NCI-H128 (cell line): ENCODE results near the gene INSYN1.
"Not testable (repeated sequence)": the region's sequence is repeated elsewhere in the genome, so short reads cannot be mapped to it uniquely, and the experiment has no call there.

Experiments used
- DNase-seq: peaks from one replicate; lab custom pipeline; 2025; ENCODE audit not compliant: unreplicated experiment; lab: John Stamatoyannopoulos, UW

Gene INSYN1

DNA sequence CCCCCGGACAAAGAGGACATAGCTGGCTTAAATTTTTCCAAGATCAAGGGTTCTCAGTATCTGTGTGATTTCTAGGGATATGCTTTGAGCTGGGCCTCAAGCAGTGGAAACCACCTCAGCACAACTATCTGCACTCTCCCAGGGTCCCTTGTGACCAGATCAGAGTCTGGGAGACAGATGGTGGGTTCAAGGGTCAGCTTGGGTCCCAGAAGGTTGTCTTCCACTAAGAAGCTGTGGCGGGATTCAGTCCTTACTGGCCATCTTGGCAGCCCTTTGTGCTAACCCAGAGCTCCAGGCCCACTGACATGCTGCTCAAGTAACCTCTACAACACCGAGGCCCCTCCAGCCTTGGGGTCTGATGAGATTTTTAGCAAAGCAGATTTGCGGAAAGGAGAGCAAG is 2.7 kb downstream of the INSYN1 start:
- DNase-seq = no peak

DNA sequence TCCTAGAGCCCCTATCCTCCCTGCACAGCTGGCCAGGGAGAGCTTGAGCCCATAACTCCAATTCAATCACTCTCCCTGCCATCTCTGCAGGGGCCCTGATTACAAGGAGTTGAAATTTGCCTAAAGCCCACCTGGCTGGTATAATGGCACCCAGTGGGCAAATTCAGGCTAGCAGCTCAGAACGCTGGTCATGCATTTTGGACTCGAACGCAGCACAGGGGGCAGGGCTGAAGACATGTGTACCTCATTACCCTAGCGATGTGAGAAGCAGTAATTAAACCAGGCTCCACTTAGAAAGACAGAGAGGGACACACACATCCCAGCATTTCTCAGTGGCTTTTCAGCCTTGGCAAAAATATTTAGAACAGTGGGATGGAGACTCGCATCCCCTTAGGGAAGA is 3.2 kb downstream of the INSYN1 start:
- DNase-seq = no peak

DNA sequence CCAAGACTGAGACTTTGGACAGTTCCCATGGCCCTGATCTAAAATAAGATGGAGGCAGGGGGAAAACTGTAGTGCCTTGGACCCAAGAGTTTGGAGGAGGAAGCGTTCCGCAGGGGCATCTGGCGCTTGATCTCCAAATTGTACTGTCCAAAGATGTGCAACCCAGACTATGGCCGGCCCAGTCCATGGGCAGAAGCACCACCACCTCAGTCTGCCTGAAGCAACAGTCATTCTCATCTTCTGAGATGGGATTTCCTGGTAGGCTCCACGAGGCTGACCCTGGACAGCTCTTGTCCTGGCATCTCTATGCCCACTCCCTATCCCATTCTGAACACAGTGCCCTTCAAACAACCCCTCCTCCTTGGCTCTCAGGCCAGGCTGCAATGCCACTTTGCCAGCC is 3.6 kb downstream of the INSYN1 start:
- no peak for DNase-seq

DNA sequence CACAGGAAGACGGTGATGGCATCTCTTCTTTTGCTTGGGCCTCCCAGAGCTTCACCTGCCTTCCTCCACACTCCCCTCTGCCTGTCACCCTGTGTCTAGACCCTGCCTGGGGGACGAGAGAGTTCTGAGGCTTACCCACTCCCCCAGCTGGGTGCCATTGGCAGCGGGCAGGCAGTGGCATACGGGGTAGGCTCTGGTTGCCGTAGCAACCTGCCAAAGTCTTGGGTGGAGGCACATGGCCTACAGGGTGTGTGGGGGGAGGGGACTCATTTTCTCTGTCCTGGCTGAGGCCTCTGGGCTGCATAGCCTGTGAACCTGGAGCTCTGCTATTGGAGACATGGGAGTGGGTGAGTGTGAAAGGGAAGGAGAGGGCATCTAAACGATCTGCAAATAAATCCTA is 4.4 kb downstream of the INSYN1 start:
- DNase-seq = no peak

DNA sequence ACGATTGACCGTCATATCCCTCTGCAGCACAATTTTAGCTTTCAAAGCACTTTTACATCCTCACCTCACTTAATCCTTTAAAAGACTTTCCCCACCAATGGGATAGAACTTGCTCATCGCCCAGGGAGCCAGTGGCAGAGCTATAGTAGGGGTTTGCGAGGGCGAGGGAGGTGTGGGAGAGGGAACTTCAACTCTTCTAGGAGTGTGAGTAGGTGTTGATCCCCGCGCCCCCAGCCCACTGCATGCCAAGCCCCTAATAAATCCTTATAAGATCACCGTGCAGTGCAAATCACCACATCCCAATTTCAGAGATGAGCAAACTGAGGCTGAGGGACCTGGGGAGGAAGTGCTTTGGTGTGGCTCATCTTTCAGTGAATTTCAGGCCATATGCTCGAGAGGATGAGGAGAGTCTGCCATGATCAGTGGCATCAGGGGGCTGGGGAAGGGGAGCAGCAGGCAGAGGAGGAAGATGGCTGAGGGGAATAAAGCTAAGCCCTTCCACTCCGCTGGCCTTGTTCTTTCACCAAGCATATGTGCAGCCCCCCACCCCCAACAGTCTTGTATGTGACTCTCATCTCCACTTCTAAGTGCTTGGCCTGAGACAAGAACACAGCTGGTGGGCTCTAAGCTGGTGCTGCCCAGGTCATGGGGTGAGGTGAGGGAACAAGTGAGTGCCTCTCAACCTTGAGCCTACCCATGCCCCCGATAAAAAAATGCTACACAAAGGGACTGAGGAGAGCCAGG is 5.1 kb downstream of the INSYN1 start:
- no peak for DNase-seq

DNA sequence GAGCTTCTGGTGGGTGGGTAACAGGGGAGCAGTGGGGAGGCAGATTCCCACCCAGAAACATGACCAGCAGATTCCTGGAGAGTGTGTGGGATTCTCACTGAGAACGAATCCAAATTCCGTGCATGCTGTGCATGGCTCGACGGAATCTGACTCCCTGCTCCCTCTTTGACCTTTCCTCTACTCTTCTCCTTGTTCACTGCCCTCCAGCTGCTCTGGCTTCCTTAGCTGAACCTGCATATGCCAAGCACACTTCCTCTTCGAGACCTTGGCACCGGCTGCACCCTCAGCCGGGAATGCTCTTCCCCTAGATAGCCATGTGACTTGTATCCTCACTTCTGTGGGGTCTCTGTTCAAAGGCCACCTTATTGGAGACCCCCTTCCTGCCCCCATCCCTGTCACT is 6.3 kb downstream of the INSYN1 start:
- DNase-seq = no peak

DNA sequence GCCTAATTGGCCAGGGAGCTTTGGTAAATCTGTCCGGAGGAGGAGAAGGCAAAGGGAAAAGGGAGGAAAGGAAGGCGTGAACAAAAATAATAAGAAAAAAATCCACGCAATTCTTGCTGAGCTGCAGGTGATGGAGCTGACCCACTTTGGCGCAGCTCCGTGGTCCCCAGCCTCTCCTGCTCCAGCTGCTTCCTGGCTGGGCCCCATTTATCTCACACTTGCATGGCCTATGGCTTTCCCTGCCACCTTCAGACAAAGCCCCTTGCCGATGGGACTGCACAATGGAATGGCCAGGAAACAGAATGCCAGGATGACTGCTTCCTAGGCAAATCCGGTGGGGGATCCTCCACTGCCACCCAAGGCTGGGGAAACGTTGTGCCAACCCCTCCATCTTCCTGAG is 6.9 kb downstream of the INSYN1 start:
- no peak for DNase-seq

DNA sequence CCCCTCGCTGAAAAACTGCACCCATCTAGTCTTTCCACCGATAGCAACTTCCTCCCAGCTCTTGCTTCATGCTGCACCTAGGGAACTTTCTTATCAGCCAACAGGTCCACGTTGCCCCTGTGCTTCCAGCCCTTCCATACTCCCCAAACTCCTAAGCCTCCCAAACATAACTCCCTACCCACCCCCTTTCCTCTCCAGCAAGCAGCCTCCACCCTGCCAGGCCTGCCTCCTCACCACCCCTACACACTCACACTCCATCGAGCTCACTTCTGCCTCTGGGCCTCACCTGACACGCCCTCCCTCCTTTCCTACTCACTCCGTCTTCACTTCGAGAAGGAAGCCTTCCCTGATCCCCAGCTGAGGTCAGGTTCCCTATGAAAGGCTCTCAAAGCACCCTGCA is 8.1 kb downstream of the INSYN1 start:
- no peak for DNase-seq

DNA sequence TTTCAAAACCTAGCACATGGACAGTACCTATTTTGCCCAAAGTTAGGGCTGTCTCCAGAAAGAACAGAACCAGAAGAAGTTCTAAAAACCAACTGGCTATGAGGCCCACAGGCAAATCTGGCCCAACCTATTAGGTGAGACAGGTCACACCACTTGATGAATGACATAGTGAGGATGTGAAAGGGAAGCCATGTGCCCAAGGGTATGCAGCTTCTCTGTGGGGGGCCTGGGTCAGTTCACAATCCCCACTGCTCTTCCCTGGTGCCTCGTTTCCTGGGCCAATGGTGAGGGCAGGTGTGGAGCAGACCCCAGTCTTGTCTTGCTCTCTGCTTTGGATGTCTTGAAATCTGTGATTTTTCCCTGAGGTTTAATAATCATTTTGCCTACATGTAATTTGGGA is 8.9 kb downstream of the INSYN1 start:
- DNase-seq = no peak

DNA sequence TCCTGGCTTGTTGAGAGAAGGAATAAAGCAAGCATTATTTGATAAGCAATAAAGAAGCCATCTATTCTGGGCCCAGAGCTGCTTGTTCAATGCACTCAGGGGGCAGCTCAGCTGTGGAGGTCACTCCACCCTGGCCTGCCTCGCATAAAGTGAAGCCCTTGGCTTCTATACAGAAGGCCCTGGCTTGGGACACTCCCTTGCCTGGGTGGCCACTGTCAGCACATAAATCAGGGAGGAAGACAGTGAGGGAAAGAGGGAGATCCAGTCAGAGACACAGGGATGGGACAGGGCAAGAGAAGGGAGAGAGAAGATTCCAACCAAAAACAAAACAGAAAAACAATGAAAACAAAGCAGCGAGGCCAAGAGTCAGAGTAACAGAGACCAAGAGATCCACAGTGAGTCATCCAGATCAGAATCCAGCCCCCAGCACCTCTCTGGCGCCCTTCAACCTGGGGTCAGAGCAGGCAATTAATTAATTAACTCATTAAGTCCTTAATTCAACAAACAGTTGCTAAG is 11.8 kb downstream of the INSYN1 start:
- no peak for DNase-seq

DNA sequence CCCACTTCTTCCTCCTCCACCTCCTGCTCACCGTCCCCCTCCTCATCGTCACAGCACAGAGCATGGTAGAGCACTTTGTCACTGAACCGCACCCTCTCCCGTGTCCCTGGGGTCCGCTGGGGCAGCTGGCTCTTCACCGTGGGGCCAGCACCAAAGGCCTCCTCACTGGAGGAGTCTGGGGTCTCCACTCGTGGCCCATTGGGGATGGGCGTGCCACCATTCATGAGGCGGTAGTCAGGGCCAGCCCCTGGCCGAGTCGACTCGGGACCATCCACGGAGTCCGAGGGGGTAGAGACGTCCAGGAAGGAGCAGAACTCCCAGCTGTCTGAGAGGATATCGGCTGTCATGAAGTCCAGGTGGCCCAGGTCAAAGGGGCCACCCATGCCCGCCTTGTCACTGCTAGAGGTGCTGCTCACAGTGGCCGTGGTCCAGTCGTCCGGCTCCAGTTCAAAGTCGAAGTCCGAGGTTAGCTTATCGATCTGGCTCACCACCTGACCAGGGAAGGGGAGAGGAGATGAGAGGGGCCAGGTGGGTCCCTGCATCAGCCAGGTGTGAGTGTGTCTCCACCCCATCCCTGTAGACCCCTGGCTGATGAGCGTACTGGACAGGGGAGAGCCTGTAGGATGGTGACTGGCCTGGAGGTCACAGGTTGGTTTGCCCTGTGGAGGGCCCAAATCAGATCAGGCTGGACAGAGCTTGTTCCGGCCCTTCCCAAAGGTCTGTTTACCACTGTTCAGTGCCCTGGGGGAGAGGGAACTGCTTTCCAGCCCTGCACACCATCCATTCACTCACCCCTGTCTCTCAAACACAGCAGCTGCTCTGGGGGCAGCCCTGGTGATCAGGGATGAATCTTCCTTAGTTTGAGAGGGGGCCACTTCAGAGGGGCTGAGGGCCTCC is 12.8 kb downstream of the INSYN1 start:
- no peak for DNase-seq

DNA sequence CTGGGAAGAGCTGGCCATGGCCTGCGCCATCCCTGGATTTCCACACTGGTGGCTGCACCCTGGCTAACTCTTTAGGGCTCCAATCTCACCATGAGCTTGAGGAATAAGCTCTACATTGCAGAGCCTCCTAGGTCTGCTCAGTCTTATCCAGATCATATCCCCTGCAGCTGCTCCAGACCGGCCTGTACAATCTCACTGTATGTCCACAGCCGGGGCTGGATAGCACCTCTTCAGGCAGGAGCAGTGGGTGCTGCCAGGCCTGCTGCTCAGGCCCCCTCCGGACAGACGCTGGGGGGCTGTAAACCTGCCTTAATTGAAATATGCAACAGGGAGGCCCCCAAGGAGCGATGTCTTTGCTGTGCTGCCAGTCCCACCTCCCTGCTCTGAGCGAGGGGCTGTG is 15.6 kb downstream of the INSYN1 start:
- no peak for DNase-seq

DNA sequence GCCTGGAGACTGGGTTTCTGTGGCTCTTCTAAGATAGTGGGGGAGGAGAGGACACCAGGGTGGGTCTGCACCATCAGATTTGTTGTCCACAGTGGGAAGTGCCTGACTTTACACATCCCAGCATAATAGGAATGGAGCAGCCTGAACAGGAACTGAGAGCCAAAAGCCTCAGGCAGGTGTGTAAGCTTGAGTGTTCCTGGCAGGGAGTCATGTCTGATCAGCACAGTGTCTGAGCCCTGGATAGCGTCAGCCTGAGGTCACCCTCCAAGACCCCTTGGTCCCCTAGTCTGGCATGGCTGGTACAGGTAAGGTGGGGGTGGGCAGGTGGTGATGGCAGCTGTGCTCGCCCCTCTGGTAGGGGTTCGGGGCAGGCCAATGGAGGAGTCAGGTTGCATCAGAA is 20.2 kb downstream of the INSYN1 start:
- DNase-seq = no peak

DNA sequence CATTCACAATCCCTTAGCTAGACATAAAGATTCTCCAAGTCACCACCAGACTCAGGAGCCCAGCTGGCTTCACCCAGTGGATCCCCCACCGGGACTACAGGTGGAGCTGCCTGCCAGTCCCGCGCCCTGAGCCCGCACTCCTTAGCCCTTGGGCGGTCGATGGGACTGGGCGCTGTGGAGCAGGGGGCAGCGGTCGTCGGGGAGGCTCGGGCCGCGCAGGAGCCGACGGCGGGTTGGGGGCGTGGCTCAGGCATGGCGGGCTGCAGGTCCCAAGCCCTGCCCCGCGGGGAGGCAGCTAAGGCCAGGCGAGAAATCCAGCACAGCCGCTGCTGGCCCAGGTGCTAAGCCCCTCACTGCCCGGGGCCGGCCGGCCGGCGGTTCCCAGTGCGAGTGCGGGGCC is 21.1 kb downstream of the INSYN1 start:
- DNase-seq = not testable (repeated sequence)

DNA sequence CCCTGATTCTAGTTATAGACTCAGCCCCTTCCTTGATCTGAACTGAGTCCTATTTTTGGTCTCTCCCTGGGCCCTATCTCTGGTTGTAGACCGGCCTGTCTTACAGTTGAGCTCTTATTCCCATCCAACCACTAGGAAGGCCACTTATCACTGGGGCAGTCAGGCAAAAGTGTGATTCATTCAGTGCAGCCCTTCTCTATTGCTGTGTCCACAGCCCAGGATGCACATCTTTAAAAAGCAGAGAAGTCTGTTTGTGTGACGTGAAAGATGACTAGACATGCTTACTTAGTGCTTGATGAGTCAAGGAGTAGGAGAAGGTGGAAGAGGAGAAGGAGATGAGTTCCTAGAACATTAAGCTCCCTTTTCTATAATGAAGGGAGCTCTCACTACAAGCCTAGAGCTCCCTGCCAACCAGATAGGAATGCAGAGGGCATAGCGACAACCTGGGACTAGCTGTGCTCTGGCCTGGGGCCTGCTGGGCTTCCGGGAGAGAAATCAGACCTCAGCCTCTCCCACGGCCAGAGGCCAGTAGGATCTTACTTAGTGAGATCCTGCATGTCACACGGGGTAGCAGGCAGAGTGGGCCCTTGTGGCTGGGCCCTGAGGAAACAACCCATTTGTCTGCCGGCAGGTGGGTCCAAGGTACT is 25.7 kb downstream of the INSYN1 start:
- DNase-seq = no peak

DNA sequence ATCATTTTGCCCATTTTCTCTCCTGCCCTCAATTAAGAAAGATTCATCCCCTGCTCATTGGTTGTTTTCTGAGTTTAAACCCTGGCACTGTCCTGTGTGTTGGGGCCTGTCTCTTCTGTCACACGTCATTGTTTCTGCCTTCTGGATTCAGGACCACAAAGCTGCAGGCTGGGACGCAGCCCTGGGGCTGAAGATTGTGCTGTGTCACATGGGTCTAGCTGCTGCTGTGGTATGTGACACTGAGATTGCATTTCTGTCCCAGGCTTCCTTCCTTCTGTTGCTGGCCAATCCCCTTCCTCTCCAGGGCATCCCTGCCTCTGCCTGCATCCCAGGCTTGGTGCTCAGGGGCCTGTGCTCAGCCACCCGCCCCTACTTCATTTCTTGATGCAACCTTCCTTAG is 28.9 kb downstream of the INSYN1 start:
- no peak for DNase-seq

DNA sequence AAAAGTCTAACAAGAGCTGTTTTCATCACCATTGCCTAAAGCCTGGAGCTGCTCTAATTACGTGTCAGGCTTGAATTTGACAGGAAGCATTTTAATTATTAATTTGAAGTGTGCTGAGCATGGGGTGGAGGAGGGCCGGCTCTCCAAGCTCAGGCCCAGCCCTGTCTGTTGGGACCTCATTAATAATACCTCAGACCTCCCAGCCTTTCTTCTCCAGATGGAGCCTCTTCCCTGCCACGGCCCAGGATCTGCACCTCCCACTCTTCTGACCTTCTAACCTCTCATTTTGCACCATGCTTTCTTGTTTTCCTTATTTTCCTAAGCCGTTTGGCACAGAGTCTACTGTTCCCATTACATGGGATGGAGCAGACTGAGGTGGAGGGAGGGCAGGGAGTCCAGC is 30.0 kb downstream of the INSYN1 start:
- DNase-seq = no peak

DNA sequence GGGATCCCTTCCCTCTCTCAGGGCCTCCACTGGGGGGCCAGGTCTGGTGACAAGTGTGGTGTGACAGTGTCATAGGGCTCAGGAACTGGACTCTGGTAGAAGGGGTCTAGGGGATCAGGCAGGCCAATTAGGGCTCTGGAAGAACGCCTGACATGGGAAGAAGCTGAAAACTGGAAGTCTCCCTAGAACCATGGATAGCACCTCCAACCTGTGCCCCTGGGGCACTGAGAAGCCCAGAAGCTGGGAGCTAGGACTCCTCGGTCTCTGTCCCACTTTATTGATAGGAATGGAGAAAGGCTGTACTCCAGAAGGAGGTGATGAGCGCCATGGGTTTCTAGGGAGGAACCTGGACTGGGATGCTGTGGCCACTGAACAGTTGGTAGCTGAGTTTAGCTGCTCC is 30.7 kb downstream of the INSYN1 start:
- DNase-seq = no peak

DNA sequence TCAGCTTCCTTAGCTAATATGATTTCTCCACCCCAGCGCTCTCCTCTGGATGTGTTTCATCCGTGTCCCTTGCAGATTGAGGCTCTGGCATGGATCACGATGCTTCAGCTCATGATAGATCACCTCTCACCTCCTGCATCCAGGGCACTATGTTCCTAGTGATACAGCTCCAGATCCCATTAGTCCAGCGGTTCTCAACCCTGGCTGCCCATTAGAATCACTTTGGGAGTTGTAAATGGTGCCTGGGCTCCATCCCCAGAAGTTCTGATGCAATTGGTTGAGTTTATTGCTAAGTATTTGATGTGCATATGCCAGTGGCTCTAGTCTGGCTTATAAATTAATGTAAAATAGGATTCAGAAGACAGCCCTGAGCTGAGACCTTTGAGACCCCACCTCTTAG is 34.5 kb downstream of the INSYN1 start:
- DNase-seq = no peak

DNA sequence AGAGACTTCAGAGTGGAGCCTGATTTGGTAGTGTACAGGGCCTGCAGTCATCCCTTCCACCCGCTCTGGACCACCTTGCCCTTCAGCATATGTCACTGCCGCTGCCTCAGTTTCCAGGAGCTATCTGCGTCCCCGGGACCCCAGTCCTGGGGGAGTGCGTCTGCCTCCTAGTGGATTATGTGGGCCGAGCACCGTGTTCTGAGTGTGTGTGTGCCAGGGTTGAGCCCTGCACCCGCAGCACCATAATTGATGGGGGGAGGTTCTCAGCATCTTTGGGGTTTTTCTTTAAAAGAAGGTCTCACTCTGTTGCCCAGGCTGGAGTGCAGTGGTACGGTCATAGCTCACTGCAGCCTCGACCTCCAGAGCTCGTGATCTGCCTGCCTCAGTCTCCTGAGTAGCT is 35.3 kb downstream of the INSYN1 start:
- DNase-seq = no peak

DNA sequence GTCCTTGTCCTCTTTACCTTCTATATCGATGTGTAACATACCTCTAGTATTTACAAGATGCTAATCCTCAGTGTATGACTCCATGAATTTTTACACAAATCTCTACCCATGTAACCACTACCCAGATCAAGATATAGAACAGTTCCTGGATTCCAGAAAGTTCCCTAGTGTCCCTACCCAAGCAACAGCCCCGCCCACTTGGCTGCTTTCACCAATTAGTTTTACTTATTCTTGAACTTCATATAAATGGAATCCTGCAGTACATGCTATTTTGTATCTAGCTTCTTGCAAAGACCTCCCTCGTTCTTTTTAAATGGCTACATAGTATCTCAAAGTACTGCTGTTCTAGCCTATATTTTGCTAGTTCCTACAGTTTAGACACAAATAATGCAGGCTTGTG is 35.9 kb downstream of the INSYN1 start:
- no peak for DNase-seq

DNA sequence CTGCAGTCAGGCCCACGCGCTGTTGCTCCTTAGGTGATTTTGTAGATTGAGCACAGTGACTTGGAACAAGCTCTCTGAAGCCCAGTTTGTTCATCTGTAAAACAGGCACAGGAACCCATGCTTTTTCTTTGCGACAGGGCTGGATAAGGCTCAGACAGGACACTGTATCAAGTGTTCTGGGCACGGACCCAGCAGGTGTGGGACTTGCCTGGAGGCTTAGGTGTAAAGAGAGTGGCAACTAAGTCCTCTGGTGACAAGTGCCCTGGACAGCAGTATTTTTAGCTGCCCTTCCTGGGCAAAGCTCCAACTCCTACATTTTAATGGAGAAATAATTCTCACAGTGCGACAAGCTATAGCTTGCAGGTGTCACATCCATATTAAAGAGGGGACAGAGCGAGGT is 36.7 kb downstream of the INSYN1 start:
- no peak for DNase-seq
